ENCODE measurements around the gene GPC3. TPM values are rescaled to one million over a fixed set of nuclear protein-coding genes. Genes with fewer than 3 reads are reported as not detected.

Gene GPC3
- total RNA-seq, 4 donors from 2014 or later = 1.4 to 5.8 (median 2.7) TPM

DNA sequence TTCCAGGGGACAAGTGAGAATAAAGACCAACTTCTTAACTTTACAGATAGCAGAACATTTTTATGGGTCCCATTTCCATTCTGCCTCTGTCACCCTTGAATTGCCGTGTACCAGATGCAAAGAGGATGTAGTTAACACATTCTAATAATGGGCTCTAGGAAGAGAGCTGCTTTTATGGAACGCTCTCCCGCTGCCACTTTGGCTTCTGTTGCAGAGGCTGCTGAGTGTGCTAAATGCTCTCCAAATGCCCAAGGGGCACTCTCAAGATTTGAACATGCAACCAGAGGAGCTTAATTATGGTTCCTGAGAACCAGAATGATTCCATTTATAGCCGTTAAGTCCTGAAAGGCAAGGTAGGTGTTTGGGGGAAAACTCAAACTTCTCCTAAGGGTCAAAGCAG lies 28.1 kb upstream of the GPC3 start:
- in situ Hi-C loops (cut with MboI; ENCODE audit: low sequenced_read_pairs in 4 of 4) (no loop called here), intact Hi-C loops (cut with DNase I; ENCODE audit: low total_unique reads) (no loop called here)
- TF ChIP-seq POLR2A (IDR thresholded peaks at IDR 0.05) (no peak), CTCF (IDR thresholded peaks at IDR 0.05 in 4 of 5, conservative IDR thresholded peaks at IDR 0.05 in 1 of 5) (no peak)
- DNase-seq (no peak), ATAC-seq (no peak)
- H3K27ac ChIP-seq = no peak overlapping the region
- H3K4me1 ChIP-seq = no peaks in the 10 kb centered on the region
- H3K36me3 ChIP-seq = no peaks in the 10 kb centered on the region
- H3K9me3 ChIP-seq = no peaks in the 10 kb centered on the region
- H3K4me3 ChIP-seq = no peak overlapping the region
- no peaks in the 10 kb centered on the region for H3K27me3 ChIP-seq

GRCh38 chrX:134013092-134013497 lies 27.7 kb upstream of the GPC3 start:
- no peaks in the 10 kb centered on the region for H3K9me3 ChIP-seq
- no peaks in the 10 kb centered on the region for H3K36me3 ChIP-seq
- no peaks in the 10 kb centered on the region for H3K4me1 ChIP-seq
- ATAC-seq (no peak), DNase-seq (no peak)
- H3K27me3 ChIP-seq = no peaks in the 10 kb centered on the region
- H3K27ac ChIP-seq = no peak overlapping the region
- TF ChIP-seq POLR2A (IDR thresholded peaks at IDR 0.05) (no peak), CTCF (IDR thresholded peaks at IDR 0.05 in 4 of 5, conservative IDR thresholded peaks at IDR 0.05 in 1 of 5) (no peak)
- H3K4me3 ChIP-seq = no peak overlapping the region
- in situ Hi-C loops (cut with MboI; ENCODE audit: low sequenced_read_pairs in 4 of 4) = no loop called here
- intact Hi-C loops (cut with DNase I; ENCODE audit: low total_unique reads) = no loop called here

DNA sequence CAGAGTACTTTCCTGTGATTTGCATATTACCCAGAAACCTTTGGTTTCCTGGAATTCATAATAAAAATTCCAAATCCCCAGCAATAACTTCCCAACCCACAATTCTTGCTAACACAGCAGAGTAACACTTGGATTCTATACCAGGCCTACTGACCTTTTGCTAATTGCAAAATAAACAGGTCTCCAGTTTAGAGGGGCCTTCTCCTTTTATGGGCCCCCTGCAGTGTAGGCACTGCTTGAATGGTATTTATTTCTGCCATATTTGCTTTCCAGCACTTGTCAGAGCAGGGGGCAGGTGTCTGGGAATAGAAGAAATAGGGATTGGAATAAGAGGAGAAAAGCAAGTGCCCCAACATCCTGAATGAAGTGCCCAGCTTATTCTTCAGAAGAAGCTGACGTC lies 25.3 kb upstream of the GPC3 start:
- Histone ChIP-seq H3K27me3 (no peaks in the 10 kb centered on the region), H3K27ac (no peak overlapping the region), H3K36me3 (no peaks in the 10 kb centered on the region), H3K9me3 (no peaks in the 10 kb centered on the region), H3K4me1 (no peaks in the 10 kb centered on the region), H3K4me3 (no peak overlapping the region)
- ATAC-seq = no peak
- no peak for DNase-seq
- intact Hi-C loops (cut with DNase I; ENCODE audit: low total_unique reads) (no loop called here), in situ Hi-C loops (cut with MboI; ENCODE audit: low sequenced_read_pairs in 4 of 4) (no loop called here)
- TF ChIP-seq CTCF (IDR thresholded peaks at IDR 0.05 in 4 of 5, conservative IDR thresholded peaks at IDR 0.05 in 1 of 5) (no peak), POLR2A (IDR thresholded peaks at IDR 0.05) (no peak)

DNA sequence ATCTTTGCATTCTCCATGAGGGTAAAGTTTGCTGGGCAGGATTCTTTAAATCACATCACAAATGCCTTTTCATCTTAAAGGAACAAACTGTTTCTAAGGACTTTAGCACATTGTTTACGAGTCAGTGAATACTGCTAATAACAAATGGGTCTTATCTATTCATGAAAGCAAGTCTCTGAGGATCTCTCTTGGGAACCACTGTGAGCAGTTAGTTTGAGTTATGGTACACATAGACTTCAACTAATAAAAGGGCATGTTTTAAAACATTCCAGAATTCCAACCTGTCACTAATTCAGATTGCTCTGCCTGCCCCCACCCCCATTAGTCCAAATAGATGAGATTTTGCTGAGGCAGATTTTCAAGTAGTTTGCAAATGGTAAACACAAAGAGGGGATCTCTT lies 22.3 kb upstream of the GPC3 start:
- H3K36me3 ChIP-seq = no peaks in the 10 kb centered on the region
- H3K4me3 ChIP-seq = no peak overlapping the region
- H3K4me1 ChIP-seq = no peaks in the 10 kb centered on the region
- TF ChIP-seq CTCF (IDR thresholded peaks at IDR 0.05 in 4 of 5, conservative IDR thresholded peaks at IDR 0.05 in 1 of 5) (no peak), POLR2A (IDR thresholded peaks at IDR 0.05) (no peak)
- no peak overlapping the region for H3K27ac ChIP-seq
- in situ Hi-C loops (cut with MboI; ENCODE audit: low sequenced_read_pairs in 4 of 4) (no loop called here), intact Hi-C loops (cut with DNase I; ENCODE audit: low total_unique reads) (no loop called here)
- DNase-seq (no peak), ATAC-seq (no peak)
- no peaks in the 10 kb centered on the region for H3K27me3 ChIP-seq
- H3K9me3 ChIP-seq = no peaks in the 10 kb centered on the region

- H3K4me3 ChIP-seq = no peak overlapping the region
- no peaks in the 10 kb centered on the region for H3K9me3 ChIP-seq
- ATAC-seq = no peak
- no peaks in the 10 kb centered on the region for H3K27me3 ChIP-seq
- H3K36me3 ChIP-seq = no peaks in the 10 kb centered on the region
- H3K27ac ChIP-seq = no peak overlapping the region
- intact Hi-C loops (cut with DNase I; ENCODE audit: low total_unique reads) = no loop called here
- no peak for TF ChIP-seq CTCF (IDR thresholded peaks at IDR 0.05 in 4 of 5, conservative IDR thresholded peaks at IDR 0.05 in 1 of 5)
- TF ChIP-seq POLR2A (IDR thresholded peaks at IDR 0.05) = no peak
- in situ Hi-C loops (cut with MboI; ENCODE audit: low sequenced_read_pairs in 4 of 4) = no loop called here
- DNase-seq = no peak
- no peaks in the 10 kb centered on the region for H3K4me1 ChIP-seq
Measured at GRCh38 chrX:134006484-134007161, 21.2 kb upstream of the GPC3 start.
